Measurements from ENCODE around the gene ARAP2.

DNA sequence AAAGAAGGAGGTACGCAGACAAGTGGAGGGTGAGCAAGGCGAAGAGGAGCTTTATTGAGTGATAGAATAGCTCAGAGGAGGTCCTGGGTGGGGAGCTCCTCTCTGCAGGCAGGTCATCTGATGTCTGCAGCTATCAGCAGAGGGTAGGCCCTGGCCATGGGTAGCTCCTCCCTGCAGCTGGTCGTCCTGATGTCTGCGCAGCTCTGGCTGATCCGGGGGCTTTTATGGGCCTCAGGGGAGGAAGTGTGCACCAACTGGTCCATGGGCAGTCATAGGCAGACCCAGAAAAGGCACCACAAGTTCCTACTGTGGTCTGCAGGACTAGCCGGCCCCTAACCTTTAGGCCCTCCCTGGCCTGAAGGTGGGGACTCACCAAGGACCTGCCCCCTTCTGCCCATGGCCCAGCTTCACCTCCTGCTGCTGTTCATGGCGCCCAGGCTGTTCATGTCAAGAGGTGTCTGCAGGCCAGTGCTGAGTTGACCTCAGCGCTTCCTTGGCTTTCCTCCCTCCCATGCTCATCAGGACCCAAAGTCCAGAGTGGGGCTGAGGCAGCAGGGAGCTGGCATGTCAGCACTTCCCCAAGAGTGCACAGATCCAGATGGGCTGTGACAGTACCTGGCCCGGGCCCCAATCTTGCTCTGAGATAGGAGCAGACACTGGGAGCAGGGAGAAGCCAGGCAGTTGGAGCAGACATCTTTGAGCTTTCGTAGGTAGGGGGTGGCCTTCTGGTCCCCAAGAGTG is 46.1 kb downstream of the ARAP2 start:
- no peak for TF ChIP-seq KDM5A (IDR thresholded peaks at IDR 0.05; ENCODE audit: borderline replicate concordance, low read length)
- TF ChIP-seq POLR2A (IDR thresholded peaks at IDR 0.05; ENCODE audit: insufficient read depth in 1 of 2, low read depth in 2 of 2, low read length in 2 of 2) = no peak
- TF ChIP-seq JUN (CRISPR knock-in tag; IDR thresholded peaks at IDR 0.05) = no peak
- no peak for TF ChIP-seq ZNF709 (CRISPR knock-in tag; IDR thresholded peaks at IDR 0.05)
- TF ChIP-seq, protein P1, sequence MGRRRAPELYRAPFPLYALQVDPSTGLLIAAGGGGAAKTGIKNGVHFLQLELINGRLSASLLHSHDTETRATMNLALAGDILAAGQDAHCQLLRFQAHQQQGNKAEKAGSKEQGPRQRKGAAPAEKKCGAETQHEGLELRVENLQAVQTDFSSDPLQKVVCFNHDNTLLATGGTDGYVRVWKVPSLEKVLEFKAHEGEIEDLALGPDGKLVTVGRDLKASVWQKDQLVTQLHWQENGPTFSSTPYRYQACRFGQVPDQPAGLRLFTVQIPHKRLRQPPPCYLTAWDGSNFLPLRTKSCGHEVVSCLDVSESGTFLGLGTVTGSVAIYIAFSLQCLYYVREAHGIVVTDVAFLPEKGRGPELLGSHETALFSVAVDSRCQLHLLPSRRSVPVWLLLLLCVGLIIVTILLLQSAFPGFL (CRISPR knock-in tag; IDR thresholded peaks at IDR 0.05) = no peak
- no peak for TF ChIP-seq FOSL1 (CRISPR knock-in tag; IDR thresholded peaks at IDR 0.05; ENCODE audit: borderline replicate concordance)
- TF ChIP-seq EP300 (IDR thresholded peaks at IDR 0.05; ENCODE audit: low read depth in 2 of 2, low read length in 2 of 2) = no peak
- TF ChIP-seq EP300 (CRISPR knock-in tag; IDR thresholded peaks at IDR 0.05; ENCODE audit: borderline replicate concordance) = no peak
- no peak for TF ChIP-seq ATF7 (IDR thresholded peaks at IDR 0.05)
- no peak for TF ChIP-seq ATF7 (CRISPR knock-in tag; IDR thresholded peaks at IDR 0.05)
- TF ChIP-seq ATF7-NPFF (CRISPR knock-in tag; IDR thresholded peaks at IDR 0.05; ENCODE audit: low read depth) = no peak
- TF ChIP-seq, protein P2, sequence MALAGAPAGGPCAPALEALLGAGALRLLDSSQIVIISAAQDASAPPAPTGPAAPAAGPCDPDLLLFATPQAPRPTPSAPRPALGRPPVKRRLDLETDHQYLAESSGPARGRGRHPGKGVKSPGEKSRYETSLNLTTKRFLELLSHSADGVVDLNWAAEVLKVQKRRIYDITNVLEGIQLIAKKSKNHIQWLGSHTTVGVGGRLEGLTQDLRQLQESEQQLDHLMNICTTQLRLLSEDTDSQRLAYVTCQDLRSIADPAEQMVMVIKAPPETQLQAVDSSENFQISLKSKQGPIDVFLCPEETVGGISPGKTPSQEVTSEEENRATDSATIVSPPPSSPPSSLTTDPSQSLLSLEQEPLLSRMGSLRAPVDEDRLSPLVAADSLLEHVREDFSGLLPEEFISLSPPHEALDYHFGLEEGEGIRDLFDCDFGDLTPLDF (CRISPR knock-in tag; IDR thresholded peaks at IDR 0.05) = no peak
- TF ChIP-seq, protein P3, sequence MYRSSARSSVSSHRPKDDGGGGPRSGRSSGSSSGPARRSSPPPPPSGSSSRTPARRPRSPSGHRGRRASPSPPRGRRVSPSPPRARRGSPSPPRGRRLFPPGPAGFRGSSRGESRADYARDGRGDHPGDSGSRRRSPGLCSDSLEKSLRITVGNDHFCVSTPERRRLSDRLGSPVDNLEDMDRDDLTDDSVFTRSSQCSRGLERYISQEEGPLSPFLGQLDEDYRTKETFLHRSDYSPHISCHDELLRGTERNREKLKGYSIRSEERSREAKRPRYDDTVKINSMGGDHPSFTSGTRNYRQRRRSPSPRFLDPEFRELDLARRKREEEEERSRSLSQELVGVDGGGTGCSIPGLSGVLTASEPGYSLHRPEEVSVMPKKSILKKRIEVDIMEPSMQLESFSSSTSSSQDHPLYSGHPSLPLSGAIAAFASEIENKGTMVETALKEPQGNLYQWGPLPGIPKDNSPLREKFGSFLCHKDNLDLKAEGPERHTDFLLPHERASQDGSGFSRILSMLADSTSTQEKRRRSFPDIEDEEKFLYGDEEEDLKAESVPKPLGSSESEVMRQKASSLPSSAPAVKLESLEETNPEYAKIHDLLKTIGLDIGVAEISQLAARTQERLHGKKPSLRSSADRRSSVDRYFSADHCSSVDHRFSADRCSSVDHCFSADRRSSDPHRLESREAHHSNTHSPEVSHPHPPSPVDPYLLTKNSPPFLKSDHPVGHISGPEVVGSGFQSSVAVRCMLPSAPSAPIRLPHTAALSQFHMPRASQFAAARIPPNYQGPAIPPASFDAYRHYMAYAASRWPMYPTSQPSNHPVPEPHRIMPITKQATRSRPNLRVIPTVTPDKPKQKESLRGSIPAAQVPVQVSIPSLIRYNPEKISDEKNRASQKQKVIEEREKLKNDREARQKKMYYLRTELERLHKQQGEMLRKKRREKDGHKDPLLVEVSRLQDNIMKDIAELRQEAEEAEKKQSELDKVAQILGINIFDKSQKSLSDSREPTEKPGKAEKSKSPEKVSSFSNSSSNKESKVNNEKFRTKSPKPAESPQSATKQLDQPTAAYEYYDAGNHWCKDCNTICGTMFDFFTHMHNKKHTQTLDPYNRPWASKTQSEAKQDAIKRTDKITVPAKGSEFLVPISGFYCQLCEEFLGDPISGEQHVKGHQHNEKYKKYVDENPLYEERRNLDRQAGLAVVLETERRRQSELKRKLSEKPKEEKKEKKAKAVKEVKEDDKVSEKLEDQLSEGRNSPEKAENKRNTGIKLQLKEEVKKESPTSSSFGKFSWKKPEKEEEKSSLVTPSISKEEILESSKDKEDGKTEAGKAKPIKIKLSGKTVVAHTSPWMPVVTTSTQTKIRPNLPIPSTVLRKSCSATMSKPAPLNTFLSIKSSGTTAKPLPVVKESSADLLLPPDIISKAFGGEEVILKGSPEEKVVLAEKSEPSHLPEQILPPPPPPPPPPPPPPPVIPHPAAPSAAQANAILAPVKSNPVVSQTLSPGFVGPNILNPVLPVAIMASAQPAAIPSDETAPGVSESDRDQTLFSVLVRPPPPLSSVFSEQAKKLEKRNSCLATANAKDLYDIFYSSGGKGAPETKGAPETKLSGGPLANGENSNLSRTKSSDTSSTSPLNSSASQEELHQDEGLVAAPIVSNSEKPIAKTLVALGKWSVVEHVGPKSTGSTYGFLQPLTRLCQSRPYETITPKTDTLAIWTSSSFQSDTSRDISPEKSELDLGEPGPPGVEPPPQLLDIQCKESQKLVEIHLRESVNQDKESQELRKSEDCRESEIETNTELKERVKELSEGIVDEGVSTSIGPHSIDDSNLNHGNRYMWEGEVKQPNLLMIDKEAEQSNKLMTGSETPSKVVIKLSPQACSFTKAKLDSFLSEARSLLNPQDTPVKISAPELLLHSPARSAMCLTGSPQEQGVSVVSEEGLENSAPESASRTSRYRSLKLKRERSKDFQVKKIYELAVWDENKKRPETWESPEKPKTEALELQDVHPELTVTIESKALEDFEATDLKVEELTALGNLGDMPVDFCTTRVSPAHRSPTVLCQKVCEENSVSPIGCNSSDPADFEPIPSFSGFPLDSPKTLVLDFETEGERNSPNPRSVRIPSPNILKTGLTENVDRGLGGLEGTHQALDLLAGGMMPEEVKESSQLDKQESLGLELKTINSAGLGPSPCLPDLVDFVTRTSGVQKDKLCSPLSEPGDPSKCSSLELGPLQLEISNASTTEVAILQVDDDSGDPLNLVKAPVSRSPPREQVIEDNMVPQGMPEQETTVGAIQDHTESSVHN (CRISPR knock-in tag; IDR thresholded peaks at IDR 0.05) = no peak
- TF ChIP-seq, protein P4, sequence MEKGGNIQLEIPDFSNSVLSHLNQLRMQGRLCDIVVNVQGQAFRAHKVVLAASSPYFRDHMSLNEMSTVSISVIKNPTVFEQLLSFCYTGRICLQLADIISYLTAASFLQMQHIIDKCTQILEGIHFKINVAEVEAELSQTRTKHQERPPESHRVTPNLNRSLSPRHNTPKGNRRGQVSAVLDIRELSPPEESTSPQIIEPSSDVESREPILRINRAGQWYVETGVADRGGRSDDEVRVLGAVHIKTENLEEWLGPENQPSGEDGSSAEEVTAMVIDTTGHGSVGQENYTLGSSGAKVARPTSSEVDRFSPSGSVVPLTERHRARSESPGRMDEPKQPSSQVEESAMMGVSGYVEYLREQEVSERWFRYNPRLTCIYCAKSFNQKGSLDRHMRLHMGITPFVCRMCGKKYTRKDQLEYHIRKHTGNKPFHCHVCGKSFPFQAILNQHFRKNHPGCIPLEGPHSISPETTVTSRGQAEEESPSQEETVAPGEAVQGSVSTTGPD (CRISPR knock-in tag; IDR thresholded peaks at IDR 0.05) = no peak
- TF ChIP-seq, protein P5, sequence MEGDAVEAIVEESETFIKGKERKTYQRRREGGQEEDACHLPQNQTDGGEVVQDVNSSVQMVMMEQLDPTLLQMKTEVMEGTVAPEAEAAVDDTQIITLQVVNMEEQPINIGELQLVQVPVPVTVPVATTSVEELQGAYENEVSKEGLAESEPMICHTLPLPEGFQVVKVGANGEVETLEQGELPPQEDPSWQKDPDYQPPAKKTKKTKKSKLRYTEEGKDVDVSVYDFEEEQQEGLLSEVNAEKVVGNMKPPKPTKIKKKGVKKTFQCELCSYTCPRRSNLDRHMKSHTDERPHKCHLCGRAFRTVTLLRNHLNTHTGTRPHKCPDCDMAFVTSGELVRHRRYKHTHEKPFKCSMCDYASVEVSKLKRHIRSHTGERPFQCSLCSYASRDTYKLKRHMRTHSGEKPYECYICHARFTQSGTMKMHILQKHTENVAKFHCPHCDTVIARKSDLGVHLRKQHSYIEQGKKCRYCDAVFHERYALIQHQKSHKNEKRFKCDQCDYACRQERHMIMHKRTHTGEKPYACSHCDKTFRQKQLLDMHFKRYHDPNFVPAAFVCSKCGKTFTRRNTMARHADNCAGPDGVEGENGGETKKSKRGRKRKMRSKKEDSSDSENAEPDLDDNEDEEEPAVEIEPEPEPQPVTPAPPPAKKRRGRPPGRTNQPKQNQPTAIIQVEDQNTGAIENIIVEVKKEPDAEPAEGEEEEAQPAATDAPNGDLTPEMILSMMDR (CRISPR knock-in tag; IDR thresholded peaks at IDR 0.05) = no peak
- no peak for TF ChIP-seq ESRRA (CRISPR knock-in tag; IDR thresholded peaks at IDR 0.05; ENCODE audit: low read depth)
